K562 treated with DMSO at 1 percent for 24 hours (cell line): ENCODE results near the gene MYPN. TPM values are rescaled to one million over a fixed set of nuclear protein-coding genes. Genes with fewer than 3 reads are reported as not detected.

Source experiments
- total RNA-seq: library from RNA; unstranded; fragments of 300-600 nt; gene quantifications from 2 replicates; pipeline ENCODE4 v1.2.3, GENCODE V29; 2022; ENCODE audit warnings: low read depth; ENCODE audit not compliant: insufficient read depth

The MYPN gene
- total RNA-seq, result not detected in 2 replicates

GRCh38 chr10:68109331-68109730 is at the start of gene MYPN:
TSS of gene MYPN (plus strand) at chr10:68109488. CDS start at chr10:68121439, 11,951 bp downstream.

GRCh38 chr10:68074775-68075549 is 34.3 kb upstream of the MYPN start, which contains the start of gene HERC4:
TSS of gene HERC4 (minus strand) at chr10:68075283. CDS start at chr10:68073108, 2,175 bp downstream.

GRCh38 chr10:68231817-68232251 is 122.5 kb downstream of the MYPN start, which contains the start of gene ATOH7:
TSS of gene ATOH7 (minus strand) at chr10:68232113. CDS start at chr10:68231677, 436 bp downstream.

Other genes starting within 250 kb of the MYPN start
- 11.3 and 16.2 TPM in 2 replicates for gene SIRT1, start 224.8 kb upstream of the MYPN start, total RNA-seq
- 14.8 and 19.4 TPM in 2 replicates for gene HERC4, start 34.2 kb upstream of the MYPN start, total RNA-seq
- gene ATOH7, start 122.6 kb downstream of the MYPN start, total RNA-seq, result not detected in 2 replicates
- gene HNRNPH3, start 222.6 kb downstream of the MYPN start, total RNA-seq, result 99.4 and 116 TPM in 2 replicates
- 1.8 and 1.9 TPM in 2 replicates for gene PBLD, start 223.4 kb downstream of the MYPN start, total RNA-seq